ENCODE data around the gene PSMB3. TPM values are rescaled to one million over a fixed set of nuclear protein-coding genes. Genes with fewer than 3 reads are reported as not detected.
A peak's percentile ranks its signal among the peaks of the same experiment; 100 is the strongest.

The PSMB3 gene
- total and polyA plus RNA-seq, 2 donors from 2014 or later = 156 to 347 TPM

DNA sequence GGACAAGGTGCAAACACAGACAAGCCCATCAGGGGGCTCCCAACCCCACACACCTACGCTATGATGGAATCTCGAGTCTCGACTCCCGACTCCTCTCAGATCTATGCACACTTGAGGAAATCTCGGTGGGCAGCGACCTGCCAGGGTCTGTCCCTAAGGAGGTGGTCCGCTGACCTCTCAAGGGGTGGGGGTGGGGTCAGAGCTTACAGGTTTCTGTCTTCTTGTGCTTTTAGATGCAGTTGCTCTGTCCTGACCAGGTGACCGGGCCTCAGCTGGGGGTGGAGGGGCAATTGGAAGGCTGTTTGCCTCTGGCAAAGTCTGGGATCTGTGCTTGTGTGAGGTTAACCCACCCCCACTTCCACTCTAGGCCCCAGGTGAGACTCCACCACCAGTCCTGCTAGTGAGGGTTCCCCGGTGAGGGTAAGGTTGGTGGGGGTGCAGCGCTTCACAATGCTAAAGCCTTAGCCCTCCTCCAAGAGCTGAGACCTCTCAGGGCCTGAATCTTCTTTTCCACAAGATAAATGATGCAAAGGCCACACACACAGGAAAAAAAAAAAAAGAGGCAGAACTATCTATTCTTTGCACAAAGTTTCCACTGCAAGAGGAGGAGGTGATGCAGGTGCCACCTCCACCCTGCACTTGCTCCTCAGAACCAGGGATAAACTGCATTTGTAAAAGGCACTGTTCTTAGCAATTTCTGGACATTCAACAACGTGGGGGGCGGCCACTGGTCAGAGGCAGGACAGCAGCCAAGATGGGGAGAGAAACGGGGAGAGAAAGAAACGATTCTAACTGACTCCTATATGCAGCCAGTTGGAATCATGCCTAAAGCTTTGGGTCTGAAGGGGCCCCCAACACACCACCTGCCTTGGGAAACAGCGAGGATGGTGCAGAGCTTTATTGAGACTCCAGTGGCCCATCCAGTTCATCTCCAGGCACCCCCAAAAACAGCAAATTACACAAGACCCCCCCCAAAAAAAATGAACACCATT is 18.3 kb upstream of the PSMB3 start:
- FAIRE-seq (no peak), DNase-seq (peak in 2 of 5 donors; percentile 55 to 64)
- Histone ChIP-seq H3K4me3 (ENCODE audit: low read length in 3 of 3) (no peak overlapping the region), H3K9me3 (ENCODE audit: control insufficient read depth in 2 of 3, insufficient read depth in 1 of 3, low read length in 3 of 3) (no peaks in the 10 kb centered on the region), H3K27ac (ENCODE audit: low read depth in 2 of 2, low read length in 2 of 2) (peak overlapping the region in 1 of 2 donors; percentile 34), H3K9ac (ENCODE audit: low read length in 3 of 3) (peak overlapping the region in 1 of 3 donors; percentile 51), H3K36me3 (ENCODE audit: control insufficient read depth in 2 of 3, insufficient read depth in 3 of 3, low read length in 3 of 3) (peaks cover 2 to 32% (median 20%) of the 10 kb centered on the region in 3 donors), H3K27me3 (ENCODE audit: control insufficient read depth, insufficient read depth, low read length) (no peaks in the 10 kb centered on the region), H3K4me1 (ENCODE audit: control insufficient read depth in 2 of 3, insufficient read depth in 2 of 3, low read depth in 1 of 3, low read length in 3 of 3) (peaks cover 0 to 46% (median 37%) of the 10 kb centered on the region in 3 donors)
- intact Hi-C loops (cut with DNase I) = loop anchor here (5.0 kb wide), 1 partner anchor 62 kb away; the partner anchor contains the start of gene EPOP
- TF ChIP-seq, protein P1, sequence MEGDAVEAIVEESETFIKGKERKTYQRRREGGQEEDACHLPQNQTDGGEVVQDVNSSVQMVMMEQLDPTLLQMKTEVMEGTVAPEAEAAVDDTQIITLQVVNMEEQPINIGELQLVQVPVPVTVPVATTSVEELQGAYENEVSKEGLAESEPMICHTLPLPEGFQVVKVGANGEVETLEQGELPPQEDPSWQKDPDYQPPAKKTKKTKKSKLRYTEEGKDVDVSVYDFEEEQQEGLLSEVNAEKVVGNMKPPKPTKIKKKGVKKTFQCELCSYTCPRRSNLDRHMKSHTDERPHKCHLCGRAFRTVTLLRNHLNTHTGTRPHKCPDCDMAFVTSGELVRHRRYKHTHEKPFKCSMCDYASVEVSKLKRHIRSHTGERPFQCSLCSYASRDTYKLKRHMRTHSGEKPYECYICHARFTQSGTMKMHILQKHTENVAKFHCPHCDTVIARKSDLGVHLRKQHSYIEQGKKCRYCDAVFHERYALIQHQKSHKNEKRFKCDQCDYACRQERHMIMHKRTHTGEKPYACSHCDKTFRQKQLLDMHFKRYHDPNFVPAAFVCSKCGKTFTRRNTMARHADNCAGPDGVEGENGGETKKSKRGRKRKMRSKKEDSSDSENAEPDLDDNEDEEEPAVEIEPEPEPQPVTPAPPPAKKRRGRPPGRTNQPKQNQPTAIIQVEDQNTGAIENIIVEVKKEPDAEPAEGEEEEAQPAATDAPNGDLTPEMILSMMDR (IDR thresholded peaks at IDR 0.05; ENCODE audit: borderline replicate concordance, extremely low read depth, insufficient read depth) = peak; percentile 23

DNA sequence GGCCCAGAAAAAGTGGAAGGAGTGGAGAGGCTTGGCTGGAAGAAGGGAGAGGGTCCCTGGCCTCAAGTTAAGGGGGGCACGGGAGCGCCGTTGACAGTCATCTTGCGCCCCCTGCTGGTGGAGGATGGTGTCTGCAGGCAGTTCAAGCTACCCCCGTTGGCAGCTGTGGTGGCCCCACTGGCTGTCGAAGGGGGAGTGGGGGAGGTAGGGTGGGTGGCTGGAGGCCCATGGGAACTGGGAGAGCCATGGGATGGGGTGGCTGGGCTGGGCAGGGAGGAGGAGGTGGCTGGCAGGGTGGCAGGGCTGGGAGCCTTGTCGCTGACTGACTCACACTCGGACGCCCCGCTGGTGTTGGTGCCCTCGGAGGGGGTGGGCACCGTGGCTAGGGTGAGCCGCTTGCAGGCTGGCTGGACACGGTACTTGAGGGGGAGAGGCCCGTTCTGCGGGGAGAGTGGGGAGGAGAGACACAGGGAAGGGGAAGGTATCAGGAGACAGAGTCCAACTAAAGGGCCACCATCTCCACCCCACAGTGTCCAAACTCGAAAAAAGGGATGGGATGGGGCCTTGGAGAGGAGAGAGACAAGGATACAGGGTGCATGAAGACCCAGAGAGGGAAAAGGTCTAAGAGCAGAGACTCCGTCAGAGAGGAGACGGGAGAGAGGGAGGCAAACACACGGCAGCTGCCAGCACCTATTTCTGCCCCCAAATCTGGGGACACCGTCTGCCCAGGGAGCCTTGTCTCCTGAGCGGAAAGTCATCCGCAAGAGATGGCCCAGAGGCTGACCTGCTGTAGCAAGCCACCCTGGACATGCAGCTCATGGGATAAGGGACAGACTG is 17.2 kb upstream of the PSMB3 start:
- TF ChIP-seq, protein P1 (IDR thresholded peaks at IDR 0.05; ENCODE audit: borderline replicate concordance, extremely low read depth, insufficient read depth) = peak; percentile 96
- intact Hi-C loops (cut with DNase I) = no loop called here
- H3K27me3 ChIP-seq (ENCODE audit: control insufficient read depth, insufficient read depth, low read length) = no peaks in the 10 kb centered on the region
- H3K9me3 ChIP-seq (ENCODE audit: control insufficient read depth in 2 of 3, insufficient read depth in 1 of 3, low read length in 3 of 3) = no peaks in the 10 kb centered on the region
- no peak overlapping the region for H3K4me3 ChIP-seq (ENCODE audit: low read length in 3 of 3)
- H3K27ac ChIP-seq (ENCODE audit: low read depth in 2 of 2, low read length in 2 of 2) = no peak overlapping the region
- FAIRE-seq (no peak), DNase-seq (peak; percentile 57 to 87 (median 77))
- peaks cover 0 to 43% (median 37%) of the 10 kb centered on the region in 3 donors for H3K4me1 ChIP-seq (ENCODE audit: control insufficient read depth in 2 of 3, insufficient read depth in 2 of 3, low read depth in 1 of 3, low read length in 3 of 3)
- no peak overlapping the region for H3K9ac ChIP-seq (ENCODE audit: low read length in 3 of 3)
- peaks cover 2 to 36% (median 22%) of the 10 kb centered on the region in 3 donors for H3K36me3 ChIP-seq (ENCODE audit: control insufficient read depth in 2 of 3, insufficient read depth in 3 of 3, low read length in 3 of 3)

DNA sequence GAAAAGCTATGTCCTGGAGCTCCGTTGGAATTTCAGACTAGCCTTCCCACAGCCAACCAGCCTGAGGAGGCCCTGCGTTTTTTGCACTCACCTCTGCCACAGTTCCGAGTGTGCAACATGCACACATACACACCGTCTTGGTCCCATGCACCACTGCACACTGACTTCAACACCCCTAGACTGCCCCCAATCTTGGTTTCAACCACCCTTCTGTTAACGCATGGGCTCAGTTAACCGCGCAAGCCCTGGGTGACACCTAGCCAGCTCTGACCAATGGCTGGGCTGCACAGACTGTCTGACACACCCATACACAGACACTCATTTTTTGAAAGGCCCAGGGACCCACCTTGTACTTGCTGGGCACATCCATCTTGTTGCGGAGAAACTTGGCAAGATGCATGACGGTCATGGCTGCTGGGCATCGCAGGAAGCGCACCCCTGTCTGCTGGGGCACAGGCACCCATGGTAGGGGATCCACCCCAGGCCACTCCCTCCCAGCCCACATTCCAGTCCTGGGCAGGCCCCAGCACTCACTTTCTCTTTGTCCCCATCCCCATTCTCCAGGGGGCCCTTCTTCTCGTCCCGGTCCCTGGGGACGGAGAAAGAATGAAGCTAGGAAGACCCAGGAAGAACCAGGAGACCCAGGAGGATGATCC is 14.4 kb upstream of the PSMB3 start:
- intact Hi-C loops (cut with DNase I) = no loop called here

More for the DNA sequence above, 14.4 kb upstream of the PSMB3 start:
- H3K27ac ChIP-seq (ENCODE audit: low read depth in 2 of 2, low read length in 2 of 2) = no peak overlapping the region
- peak in 1 of 5 donors; percentile 39 for DNase-seq
- H3K36me3 ChIP-seq (ENCODE audit: control insufficient read depth in 2 of 3, insufficient read depth in 3 of 3, low read length in 3 of 3) = peaks cover 2 to 38% (median 22%) of the 10 kb centered on the region in 3 donors
- H3K9ac ChIP-seq (ENCODE audit: low read length in 3 of 3) = no peak overlapping the region
- no peak for FAIRE-seq
- H3K27me3 ChIP-seq (ENCODE audit: control insufficient read depth, insufficient read depth, low read length) = no peaks in the 10 kb centered on the region
- no peak overlapping the region for H3K4me3 ChIP-seq (ENCODE audit: low read length in 3 of 3)
- no peaks in the 10 kb centered on the region for H3K9me3 ChIP-seq (ENCODE audit: control insufficient read depth in 2 of 3, insufficient read depth in 1 of 3, low read length in 3 of 3)
- TF ChIP-seq, protein P1 (IDR thresholded peaks at IDR 0.05; ENCODE audit: borderline replicate concordance, extremely low read depth, insufficient read depth) = no peak
- H3K4me1 ChIP-seq (ENCODE audit: control insufficient read depth in 2 of 3, insufficient read depth in 2 of 3, low read depth in 1 of 3, low read length in 3 of 3) = peaks cover 0 to 29% (median 28%) of the 10 kb centered on the region in 3 donors
